Measurements from ENCODE around the gene FCN3.

Gene FCN3

DNA sequence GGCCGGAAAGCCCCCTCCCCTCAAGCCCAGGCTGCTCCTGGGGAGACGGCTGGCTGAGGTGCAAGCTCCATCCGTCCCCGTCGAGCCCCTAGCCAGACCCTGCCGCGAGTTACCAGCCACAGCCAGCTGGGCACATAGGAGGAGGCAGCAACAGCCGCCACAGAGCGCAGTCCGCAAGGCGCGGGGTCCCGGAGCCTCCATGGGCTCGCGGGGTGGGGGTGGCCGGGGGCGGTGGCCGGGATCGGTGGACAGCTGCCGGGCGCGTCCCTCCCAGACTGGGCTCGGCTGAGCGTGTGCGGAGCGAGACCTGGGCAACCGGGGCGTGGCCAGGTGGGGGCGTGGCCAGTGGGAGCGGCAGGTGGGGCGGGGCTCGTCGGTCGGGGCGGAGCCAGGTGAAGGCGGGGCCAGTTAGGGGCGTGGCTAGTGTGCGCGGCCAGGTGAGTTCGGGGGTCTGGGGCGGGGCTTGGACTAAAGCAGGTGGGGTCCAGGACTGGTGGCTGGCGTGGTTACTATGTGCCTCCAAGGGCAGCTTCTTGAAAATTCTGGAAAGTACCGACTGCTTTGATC, 8.5 kb upstream of the FCN3 start, which contains the start of gene CD164L2:
CD164L2 (minus strand) TSS at position 295 of the 567 bp plus-strand sequence; CDS start at position 201, 94 bp downstream.
- intact Hi-C loops (cut with DNase I) = loop anchor here (10.0 kb wide), 1 partner anchor 48 kb away; no protein-coding TSS in a partner anchor
- DNase-seq = peak in 1 of 10 donors; percentile 73

DNA sequence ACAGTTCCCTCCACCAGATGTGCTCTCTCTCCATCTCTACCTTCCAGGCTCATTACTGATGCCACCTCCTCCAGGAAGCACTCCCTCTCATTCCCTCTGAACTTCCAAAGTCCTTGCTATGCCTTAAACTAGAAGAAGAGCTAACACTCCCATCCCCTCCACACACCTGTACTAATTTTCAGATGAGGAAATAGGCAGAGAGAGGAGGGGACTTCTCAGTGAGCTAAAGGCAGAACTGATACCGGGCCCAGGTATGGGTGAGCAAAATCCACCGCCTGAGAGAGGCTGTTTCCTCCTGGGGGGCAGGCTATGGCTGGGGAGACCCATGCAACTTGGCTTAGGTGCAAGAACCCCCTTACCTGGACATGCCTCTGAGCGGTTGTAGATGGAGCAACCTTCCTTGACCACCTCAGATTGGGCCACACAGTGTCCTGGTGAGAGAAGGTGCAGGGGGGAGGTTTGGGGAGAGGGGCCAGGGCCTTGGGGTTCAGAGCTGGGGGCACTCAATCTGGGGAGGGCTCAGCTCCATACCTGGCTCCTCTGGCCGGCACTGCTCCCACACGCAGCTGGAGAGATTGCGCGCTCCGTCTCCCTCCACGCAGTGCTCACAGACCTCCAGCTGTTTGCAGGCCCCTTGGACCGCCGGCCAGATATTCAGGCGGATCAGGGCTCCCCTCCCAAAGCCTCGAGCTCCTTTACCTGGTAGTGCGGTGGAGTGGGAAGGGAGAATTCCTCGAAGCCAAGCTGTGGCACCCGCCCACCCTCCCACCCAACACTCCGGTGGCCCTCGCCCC, 7.5 kb upstream of the FCN3 start:
- DNase-seq = peak in 1 of 10 donors; percentile 21
- intact Hi-C loops (cut with DNase I) = loop anchor here (10.0 kb wide), 1 partner anchor 47 kb away; no protein-coding TSS in a partner anchor

DNA sequence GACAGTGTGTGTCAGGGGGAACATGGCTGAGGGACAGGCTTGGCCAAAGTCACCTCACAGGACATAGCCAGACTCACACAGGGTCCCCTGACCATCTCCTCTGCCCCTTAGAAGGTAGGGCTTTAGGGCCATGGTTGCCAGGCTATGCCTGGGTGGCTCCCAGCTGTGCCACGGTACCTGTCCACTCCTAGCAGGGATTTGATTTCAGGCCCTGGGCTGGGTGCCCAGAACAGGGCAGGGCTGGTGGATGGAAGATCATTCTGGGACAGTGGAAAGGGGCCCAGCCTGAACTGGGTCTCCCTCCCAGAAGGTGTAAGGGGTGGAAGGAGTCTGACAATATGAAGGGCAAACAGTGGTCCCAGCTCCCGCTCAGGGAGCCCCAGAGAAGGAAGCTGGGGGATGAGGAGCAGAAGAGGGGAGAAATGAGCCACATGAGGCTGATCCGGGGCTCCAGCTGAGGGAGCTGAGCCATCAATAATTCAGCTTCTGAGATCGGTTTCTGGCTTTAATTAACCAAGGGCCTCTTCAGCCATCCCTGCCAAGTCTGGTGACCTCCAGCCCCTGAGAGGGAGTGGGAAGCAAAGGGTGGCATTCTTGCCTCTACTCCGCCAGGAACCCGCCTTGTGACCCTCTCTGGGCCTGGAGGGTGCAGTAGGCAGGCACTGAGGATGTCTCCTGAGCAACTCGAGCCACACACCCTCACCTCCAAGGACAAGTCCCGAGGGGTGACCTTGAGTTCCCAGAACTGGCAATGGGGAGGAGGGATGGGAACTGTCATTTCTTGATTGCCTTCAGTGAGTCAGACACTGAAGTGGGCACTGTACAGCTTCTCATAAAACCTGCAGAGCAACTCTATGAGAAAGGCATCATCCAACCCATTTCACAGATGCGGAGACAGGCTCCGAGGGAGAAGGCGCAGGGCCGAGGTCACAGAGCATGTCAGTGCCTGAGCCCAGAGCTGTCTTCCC, 6.4 kb upstream of the FCN3 start:
- DNase-seq = peak in 1 of 10 donors; percentile 45
- intact Hi-C loops (cut with DNase I) = loop anchor here (10.0 kb wide), 1 partner anchor 46 kb away; no protein-coding TSS in a partner anchor

DNA sequence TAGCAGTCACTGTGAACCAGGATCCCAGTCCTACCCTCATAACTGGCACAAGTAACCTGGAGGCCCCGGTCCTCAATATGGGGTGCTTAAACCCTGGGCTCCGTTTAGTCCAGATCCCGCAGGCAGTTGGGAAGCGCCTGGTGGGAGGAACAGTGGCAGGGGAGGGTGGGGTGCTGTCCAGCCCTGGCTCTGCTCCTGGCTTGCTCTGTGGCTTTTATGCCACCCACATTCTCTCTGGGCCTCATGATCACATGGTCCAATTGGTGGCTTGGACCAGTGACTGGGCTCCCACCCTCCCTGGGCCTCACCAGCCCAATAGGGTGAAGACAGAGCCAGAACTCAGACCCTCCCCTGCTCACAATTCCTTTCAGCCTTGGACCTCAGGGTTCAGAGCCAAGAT, 5.6 kb upstream of the FCN3 start:
- intact Hi-C loops (cut with DNase I) = loop anchor here (10.0 kb wide), 1 partner anchor 45 kb away; no protein-coding TSS in a partner anchor
- peak in 1 of 10 donors; percentile 16 for DNase-seq

DNA sequence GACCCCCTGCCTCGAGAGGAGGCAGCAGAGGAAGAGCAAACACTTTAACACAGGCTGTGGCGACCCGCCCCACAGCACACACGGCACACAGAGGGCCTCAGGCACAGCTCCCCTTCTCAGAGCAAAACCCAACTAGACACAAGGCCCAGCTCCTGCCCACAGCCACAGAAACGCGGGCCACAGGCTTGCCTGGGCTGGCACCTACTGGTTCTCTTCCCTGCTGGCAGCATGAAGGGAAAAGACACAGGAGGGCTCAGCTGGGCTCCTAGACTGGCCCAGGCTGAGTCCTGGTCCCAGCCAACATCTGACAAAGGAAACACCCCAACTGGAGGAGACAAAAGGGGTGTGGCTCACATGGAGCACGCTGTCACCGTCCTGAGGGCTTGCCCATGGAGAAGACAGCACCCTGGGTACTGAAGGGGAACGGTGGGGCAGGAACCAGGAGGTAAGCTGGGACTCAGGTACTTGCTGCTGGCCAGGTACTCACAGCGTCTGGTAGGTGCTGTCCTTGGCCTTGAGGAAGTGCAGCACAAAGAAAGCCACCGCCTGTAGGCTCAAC, 5.0 kb upstream of the FCN3 start:
- intact Hi-C loops (cut with DNase I) = loop anchor here (10.0 kb wide), 1 partner anchor 45 kb away; no protein-coding TSS in a partner anchor
- peak in 1 of 10 donors; percentile 52 for DNase-seq

DNA sequence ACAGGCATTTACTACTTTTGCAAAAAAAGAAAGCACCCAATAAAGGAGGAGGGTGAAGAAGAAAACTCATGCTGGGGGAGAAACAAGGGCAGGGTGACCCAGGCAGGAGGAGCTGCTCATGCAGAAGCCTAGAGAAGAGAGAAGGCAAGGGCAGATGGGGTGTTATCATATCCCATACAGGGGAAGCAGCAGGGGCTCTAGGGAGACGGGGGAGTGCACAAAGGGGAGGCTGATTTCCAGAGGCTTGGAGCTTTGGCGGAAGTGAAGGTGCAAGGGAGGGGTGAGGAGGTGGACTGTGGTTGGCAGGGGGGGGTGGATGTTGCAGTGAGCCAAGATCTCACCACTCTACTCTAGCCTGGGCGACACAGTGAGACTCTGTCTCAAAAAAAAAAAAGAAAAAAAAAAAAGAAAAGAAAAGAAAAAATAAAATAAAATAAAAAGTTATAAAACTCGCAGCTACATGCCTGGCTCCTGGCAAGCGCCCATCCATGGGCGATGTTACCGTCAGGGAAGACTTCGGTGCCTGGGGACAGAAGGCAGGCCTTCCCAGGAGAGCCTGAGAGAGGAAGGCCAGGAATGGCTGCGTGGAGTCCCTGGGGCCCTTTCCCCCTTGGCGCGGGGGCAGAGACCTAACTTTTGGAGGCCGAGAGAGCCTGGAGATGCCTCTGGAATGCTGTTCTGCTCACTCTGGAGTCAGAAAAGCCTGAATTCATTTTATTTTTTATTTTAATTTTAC, 3.3 kb upstream of the FCN3 start:
- peak in 1 of 10 donors; percentile 59 for DNase-seq
- intact Hi-C loops (cut with DNase I) = no loop called here

DNA sequence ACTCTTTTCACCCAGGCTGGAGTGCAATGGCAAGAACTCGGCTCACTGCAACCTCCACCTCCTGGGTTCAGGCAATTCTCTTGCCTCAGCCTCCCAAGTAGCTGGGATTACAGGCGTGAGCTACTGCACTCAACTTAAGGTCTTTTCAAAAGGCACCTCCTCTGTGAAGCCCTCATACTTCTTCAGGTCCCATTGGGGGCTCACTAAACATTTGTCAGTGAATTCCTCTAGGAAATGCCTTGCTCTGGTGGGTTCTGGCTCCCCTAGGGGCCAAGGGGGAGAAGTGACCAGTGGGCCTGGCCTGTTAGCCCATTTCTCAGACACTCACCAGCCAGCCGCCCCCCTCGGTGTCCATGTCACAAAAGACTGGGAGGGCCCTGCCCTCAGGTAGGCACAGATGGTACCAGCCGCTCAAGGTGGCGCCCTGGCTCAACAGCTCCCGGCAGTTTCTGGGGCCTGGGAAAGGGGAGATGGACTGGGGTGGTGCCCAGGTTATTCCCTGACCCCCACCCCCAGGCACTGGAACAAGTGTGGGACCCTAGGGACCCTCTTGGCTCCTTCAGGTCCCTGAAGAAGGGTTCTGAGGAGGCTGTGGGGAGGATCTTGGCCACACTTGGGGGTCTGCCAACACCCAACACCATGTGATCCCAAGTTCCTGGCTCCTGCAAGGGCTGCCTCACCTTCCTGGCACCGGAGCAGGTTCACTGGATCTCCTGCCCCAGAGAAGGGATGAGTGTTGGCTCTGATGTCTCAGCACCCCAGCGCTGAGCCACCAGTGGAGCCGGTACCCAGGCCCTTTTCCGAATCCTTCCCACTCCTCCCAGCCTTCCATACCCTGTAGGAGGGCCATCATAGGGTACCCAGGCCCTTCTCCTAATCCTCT, 1.6 kb downstream of the FCN3 start:
- intact Hi-C loops (cut with DNase I) = no loop called here
- DNase-seq = peak in 1 of 10 donors; percentile 40

DNA sequence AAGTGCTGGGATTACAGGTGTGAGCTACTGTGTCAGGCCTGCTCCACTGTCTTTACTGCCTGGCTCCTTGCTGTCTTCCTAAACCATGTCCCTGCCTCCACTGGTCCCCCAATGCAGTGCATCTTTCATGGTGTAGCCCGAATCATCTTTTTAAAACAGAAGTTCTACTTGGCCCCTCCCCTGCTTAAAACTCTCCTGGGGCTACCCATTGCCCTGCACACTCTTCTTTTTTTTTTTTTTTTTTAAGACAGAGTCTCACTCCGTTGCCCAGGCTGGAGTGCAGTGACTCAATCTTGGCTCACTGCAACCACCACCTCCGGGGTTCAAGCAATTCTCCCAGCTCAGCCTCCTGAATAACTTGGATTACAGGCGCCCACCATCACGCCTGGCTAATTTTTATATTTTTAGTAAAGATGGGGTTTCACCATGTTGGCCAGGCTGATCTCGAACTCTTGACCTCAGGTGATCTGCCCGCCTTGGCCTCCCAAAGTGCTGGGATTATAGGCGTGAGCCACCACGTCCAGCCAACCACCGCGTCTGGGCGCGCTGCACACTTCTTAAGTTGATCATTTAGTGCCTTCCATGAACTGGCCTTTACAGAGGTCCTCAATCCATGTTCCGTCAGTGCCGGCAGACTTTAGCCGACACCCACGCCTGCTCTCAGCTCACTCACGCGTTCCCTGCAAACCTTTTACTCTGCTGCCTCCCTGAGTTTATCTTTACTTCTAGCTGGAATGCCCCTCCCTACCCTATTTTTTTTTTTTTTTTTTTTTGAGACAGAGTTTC, 2.4 kb downstream of the FCN3 start:
- DNase-seq = no peak

DNA sequence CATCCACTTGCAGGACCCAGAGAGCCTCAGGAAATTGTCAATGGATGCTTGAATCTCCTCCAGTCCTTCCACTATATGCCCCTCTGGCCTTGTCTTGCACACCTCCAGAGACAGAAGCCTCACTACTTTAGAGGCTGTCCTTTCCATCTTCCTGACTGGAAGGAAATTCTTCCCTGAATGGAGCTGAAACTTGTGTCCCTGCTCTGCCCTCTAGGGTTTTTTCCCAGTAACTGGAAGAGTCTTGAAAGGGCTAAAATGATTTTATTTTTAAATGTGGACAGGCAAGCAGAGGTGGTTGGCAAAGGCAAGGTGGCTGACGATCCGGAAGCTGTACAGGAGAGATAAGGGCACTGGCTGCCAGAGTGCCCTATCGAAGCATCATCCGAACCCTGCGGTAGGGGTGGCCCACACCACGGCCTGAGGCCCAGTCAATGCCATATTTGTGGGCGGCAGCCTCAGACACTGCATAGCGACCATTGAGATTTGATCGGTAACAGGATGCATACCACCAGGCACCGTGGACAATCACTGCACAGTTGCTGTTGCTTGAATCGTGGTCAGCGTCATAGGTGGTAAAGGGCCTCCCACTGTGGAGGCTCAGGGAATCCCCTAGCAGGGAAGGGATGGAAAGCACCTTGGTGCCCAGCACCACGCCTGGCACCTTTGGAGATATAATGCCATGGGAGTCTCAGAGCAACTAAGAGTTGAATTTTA, 5.6 kb downstream of the FCN3 start:
- intact Hi-C loops (cut with DNase I) = no loop called here
- DNase-seq = peak in 1 of 10 donors; percentile 40

More for the DNA sequence above, 2.4 kb downstream of the FCN3 start:
- intact Hi-C loops (cut with DNase I) = no loop called here

DNA sequence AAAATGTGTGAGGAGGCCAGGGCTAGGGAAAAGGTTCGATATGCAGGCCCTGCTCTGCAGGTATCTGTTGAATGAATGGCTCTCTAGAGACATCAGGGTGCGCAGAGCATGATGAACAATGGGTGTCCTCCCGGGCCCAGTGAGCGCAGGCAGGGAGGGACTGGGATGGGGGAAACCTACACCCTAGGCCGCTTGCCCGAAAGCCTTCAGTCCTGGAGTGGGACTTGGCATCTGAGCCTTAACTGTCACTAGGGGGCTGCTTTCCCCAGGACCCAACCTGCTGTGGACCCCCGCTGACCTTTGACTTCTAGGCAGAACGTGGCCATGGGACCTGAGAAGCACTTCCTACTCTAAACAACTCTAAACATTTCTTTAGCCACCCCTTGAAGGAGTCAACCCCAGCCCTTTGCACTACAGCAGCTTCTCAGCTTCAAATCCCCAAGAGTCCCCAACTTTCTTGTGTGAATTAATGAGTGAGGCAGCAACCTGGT, 7.4 kb downstream of the FCN3 start:
- intact Hi-C loops (cut with DNase I) = no loop called here
- DNase-seq = peak in 1 of 10 donors; percentile 75

DNA sequence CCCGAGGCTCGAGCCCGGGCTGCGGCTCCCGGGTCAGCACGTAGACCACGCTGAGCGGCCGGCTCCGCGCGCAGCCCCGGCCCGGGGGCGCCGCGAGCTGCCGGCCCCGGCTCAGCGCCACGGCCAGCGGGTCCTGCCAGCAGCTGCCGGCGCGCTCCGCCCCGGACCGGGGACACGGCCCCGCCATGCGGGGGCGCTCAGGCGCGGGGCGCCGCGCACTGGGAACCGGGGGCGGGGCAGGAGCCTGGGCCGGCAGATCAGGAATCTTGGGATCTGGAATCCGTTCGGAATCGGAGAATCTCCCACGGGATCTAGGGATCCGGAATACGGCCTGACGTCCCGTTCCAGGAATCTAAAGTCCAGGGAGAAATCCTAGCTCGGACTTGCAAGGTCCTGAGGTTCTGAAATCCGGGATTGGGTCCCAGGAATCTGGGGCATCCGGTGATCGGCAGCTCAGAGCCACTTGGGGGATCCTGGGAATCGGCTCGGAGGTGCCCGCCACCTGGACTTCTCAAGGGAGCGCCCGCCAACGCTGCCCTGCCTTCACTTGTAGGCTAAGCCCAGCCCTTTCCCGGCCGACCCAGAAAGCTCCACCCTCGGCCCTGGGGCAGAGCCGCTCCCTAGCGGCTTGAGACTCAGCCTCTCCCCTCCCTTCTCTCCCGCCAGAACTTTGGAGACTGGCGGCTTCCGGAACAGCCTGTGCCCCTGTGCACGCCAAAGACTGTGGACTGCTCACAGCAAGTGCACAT, 8.0 kb downstream of the FCN3 start, which contains the start of gene MAP3K6:
MAP3K6 (minus strand) TSS at position 551 of the 749 bp plus-strand sequence; CDS start at position 187, 364 bp downstream.
- DNase-seq = peak in 9 of 10 donors; percentile 29 to 95 (median 64)
- intact Hi-C loops (cut with DNase I) = no loop called here

DNA sequence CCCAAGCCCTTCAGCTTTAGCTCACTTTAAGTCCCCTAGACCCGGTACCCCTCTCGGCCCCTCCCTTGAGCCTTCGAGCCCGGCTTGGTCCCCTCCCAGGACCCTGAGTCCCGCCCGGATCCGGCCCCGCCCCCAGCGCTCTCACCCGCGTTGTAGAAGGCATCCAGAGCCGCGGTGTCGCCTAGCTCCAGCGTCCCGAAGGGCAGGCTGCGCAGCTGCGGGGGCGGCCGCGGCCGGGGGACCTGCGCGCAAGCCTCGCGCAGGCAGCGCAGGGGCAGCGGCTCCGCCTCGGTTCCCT, 8.6 kb downstream of the FCN3 start:
- intact Hi-C loops (cut with DNase I) = no loop called here

DNA sequence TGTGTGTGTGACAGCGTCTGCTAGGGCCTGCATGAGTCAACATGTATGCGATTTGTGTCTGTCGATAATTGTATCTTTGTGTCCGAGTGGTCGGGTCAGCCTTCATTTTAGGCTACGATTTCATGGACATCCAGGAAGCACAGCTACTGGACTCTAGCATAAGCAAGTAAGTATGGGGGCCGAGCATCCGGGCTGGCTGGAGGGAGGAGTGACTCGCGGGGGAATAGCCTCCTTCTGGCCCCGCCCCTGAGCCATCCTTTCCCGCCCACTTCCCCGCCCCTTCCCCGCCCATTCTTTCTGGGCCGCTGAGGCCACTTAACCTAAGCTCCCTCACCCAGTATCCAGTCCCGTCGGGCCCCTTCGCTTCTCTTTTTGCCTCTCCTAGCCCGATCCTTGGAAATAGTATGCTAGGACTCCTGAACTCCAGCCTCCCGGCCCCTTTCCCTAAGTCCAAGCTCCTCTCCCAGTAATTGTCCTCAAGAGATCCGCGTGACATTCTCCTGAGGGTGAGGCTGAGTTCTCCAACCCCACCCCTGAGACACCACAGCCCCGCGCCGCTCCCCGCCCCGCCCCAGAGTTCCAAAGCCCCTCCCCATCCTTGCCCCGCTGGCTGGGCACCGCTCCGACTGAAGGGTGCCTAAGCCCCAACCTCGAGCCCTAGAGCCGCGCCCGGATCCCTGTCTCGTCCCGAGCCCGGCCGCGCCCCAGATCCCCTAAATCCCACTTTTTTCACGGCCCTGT, 9.1 kb downstream of the FCN3 start:
- intact Hi-C loops (cut with DNase I) = no loop called here
- DNase-seq = peak; percentile 70 to 98 (median 82)

More for the DNA sequence above, 8.6 kb downstream of the FCN3 start:
- DNase-seq = peak; percentile 35 to 94 (median 53)

DNA sequence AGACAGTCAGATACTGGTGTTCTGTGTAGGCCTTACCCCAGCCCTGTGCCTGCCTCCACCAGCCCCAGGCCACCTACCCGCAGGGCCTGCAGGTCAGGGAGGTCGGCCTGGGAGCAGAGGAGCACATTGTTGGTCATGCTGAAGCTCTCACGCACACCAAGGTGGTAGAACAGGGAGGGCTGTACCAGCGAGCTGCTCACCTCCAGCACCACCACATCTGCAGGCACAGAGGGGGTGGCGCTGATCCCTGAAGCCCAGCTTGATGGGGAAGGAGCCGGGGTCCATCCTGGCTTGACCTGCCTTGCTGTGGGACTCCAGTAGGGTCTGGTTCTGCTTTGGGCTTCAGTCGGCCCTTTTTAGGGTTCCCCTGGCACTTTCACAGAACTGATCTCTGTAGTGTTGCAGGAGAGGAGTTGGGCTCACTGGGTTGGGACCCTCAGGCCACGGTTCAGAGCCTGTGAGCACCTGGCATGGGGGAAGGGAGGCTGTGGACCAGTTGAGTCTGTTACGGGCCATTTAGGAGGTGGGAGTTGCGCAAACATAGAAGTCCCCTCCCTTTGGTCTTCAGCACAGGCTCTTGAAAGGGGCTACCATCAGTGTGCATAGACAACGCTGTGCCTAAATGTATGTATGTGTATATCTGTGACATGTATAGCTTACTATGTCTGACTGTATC, 9.8 kb downstream of the FCN3 start:
- intact Hi-C loops (cut with DNase I) = no loop called here
- peak in 2 of 10 donors; percentile 57 to 58 for DNase-seq
